ENCODE results near the gene JAZF1.
A peak's percentile ranks its signal among the peaks of the same experiment; 100 is the strongest.

JAZF1 gene

GRCh38 chr7:27955011-27955410, 225.6 kb downstream of the JAZF1 start:
- no peak for DNase-seq

- no peak for DNase-seq
Measured at GRCh38 chr7:27953777-27954176, 226.8 kb downstream of the JAZF1 start.

GRCh38 chr7:27953361-27953760, 227.2 kb downstream of the JAZF1 start:
- DNase-seq = no peak

- DNase-seq = no peak
Measured at GRCh38 chr7:27952456-27953285, 227.9 kb downstream of the JAZF1 start.

GRCh38 chr7:27950123-27950522, 230.5 kb downstream of the JAZF1 start:
- DNase-seq = no peak

GRCh38 chr7:27948861-27949260, 231.7 kb downstream of the JAZF1 start:
- no peak for DNase-seq

GRCh38 chr7:27947586-27948278, 232.9 kb downstream of the JAZF1 start:
- no peak for DNase-seq

- DNase-seq = peak; percentile 10
Measured at GRCh38 chr7:27946351-27946750, 234.2 kb downstream of the JAZF1 start.

- DNase-seq = no peak
Measured at GRCh38 chr7:27945058-27945795, 235.4 kb downstream of the JAZF1 start.

GRCh38 chr7:27944643-27945042, 236.0 kb downstream of the JAZF1 start:
- no peak for DNase-seq

- DNase-seq = no peak
Measured at GRCh38 chr7:27943241-27943640, 237.4 kb downstream of the JAZF1 start.

- DNase-seq = peak; percentile 1
Measured at GRCh38 chr7:27942711-27943110, 237.9 kb downstream of the JAZF1 start.

GRCh38 chr7:27941522-27941921, 239.1 kb downstream of the JAZF1 start:
- no peak for DNase-seq

- DNase-seq = no peak
Measured at GRCh38 chr7:27940341-27940740, 240.3 kb downstream of the JAZF1 start.

GRCh38 chr7:27939893-27940292, 240.7 kb downstream of the JAZF1 start:
- no peak for DNase-seq

GRCh38 chr7:27936768-27937102, 243.9 kb downstream of the JAZF1 start:
- DNase-seq = no peak

- no peak for DNase-seq
Measured at GRCh38 chr7:27936047-27936767, 244.4 kb downstream of the JAZF1 start.

- no peak for DNase-seq
Measured at GRCh38 chr7:27933671-27934565, 246.7 kb downstream of the JAZF1 start.

- no peak for DNase-seq
Measured at GRCh38 chr7:27930910-27931476, 249.6 kb downstream of the JAZF1 start.

- DNase-seq = no peak
Measured at GRCh38 chr7:27929127-27929526, 251.5 kb downstream of the JAZF1 start.

GRCh38 chr7:27928001-27928400, 252.6 kb downstream of the JAZF1 start:
- DNase-seq = no peak
